H1 (cell line): ENCODE data around the gene CLBA1. TPM values are rescaled to one million over a fixed set of nuclear protein-coding genes. Genes with fewer than 3 reads are reported as not detected.

ENCODE experiments used
- CTCF ChIA-PET: fragments of 300-600 bp; sonication (Branson Sonifier 250); formaldehyde crosslinking; loops from one replicate; lab custom pipeline; 2021; ENCODE audit not compliant: partially characterized antibody; lab: Charles Lee
- POLR2A ChIA-PET: fragments of 300-600 bp; sonication (Branson Sonifier 250); formaldehyde crosslinking; loops from one replicate; lab custom pipeline; 2021; ENCODE audit warnings: inconsistent platforms; ENCODE audit not compliant: partially characterized antibody; lab: Charles Lee
- DNase-seq, 2 experiments: peaks; one replicate each; pipeline versions ENCODE4 v3.0.0 to v3.0.0-alpha.2; 2010 to 2022; ENCODE audit warnings: low spot score in 2 of 2, low read depth in 1 of 2, mixed read lengths in 1 of 2
- FAIRE-seq: peaks from 2 replicates; lab custom pipeline; 2011; peaks lifted over from hg19 to GRCh38; lab: Jason Lieb, UNC
- H2AFZ ChIP-seq: 2 replicates; pipeline ENCODE4 v1.8.1; 2012; ENCODE audit warnings: low read length, inconsistent platforms
- H2AK5ac ChIP-seq: 2 replicates; pipeline ENCODE4 v1.6.1; 2013; ENCODE audit warnings: low read depth, low read length
- H2BK120ac ChIP-seq: replicated peaks from 2 replicates; pipeline ENCODE3; 2013; ENCODE audit warnings: low read depth, low read length, inconsistent platforms
- H2BK12ac ChIP-seq: 2 replicates; pipeline ENCODE4 v1.6.1; 2013; ENCODE audit warnings: low read depth, low read length
- H2BK15ac ChIP-seq: 2 replicates; pipeline ENCODE4 v1.6.1; 2013; ENCODE audit warnings: low read length
- H2BK20ac ChIP-seq: 2 replicates; pipeline ENCODE4 v1.6.1; 2013; ENCODE audit warnings: low read length
- H2BK5ac ChIP-seq: 2 replicates; pipeline ENCODE4 v1.6.1; 2013; ENCODE audit warnings: low read depth, low read length
- H3K14ac ChIP-seq: 2 replicates; pipeline ENCODE4 v1.6.1; 2013; ENCODE audit warnings: inconsistent platforms; ENCODE audit not compliant: insufficient read length
- H3K18ac ChIP-seq: 2 replicates; pipeline ENCODE4 v1.6.1; 2013; ENCODE audit warnings: low read length; ENCODE audit errors: extremely low read depth
- H3K23ac ChIP-seq: 2 replicates; pipeline ENCODE4 v1.6.1; 2013; ENCODE audit warnings: inconsistent platforms; ENCODE audit not compliant: insufficient read length
- H3K23me2 ChIP-seq: 2 replicates; pipeline ENCODE4 v1.6.1; 2013; ENCODE audit warnings: low read depth, low read length
- H3K27ac ChIP-seq: 2 replicates; pipeline ENCODE4 v1.6.1; 2011; ENCODE audit warnings: low read depth, low read length, inconsistent platforms
- H3K27me3 ChIP-seq, 4 experiments: replicated peaks in 1 of 4; 1 replicate in 1 of 4; 2 replicates in 3 of 4; pipeline versions ENCODE4 v1.6.1 to v1.8.1; 2011 to 2013; ENCODE audit warnings: low read length in 3 of 4, mild to moderate bottlenecking in 3 of 4, inconsistent platforms in 2 of 4, mixed read lengths in 2 of 4, moderate library complexity in 1 of 4; ENCODE audit not compliant: control insufficient read depth in 3 of 4, insufficient read depth in 3 of 4; ENCODE audit errors: extremely low read depth in 1 of 4
- H3K36me3 ChIP-seq, 4 experiments: 2 replicates each; pipeline versions ENCODE4 v1.6.1 to v1.8.1; 2011 to 2013; ENCODE audit warnings: mild to moderate bottlenecking in 4 of 4, low read length in 3 of 4, moderate library complexity in 2 of 4, control low read depth in 1 of 4, inconsistent platforms in 1 of 4; ENCODE audit not compliant: insufficient read depth in 4 of 4, control insufficient read depth in 2 of 4
- H3K4ac ChIP-seq: replicated peaks from 2 replicates; pipeline ENCODE3; 2013; ENCODE audit warnings: low read length, low read depth, mixed read lengths, inconsistent platforms; ENCODE audit not compliant: insufficient read length
- H3K4me1 ChIP-seq, 4 experiments: replicated peaks in 1 of 4; 1 replicate in 1 of 4; 2 replicates in 3 of 4; pipeline versions ENCODE4 v1.6.1 to v1.8.1; 2011 to 2013; ENCODE audit warnings: low read length in 3 of 4, inconsistent platforms in 2 of 4, mixed read lengths in 1 of 4; ENCODE audit not compliant: insufficient read depth in 4 of 4, control insufficient read depth in 3 of 4
- H3K4me2 ChIP-seq, 2 experiments: 2 replicates each; pipeline versions ENCODE4 v1.6.1 to v1.8.1; 2011 to 2013; ENCODE audit warnings: low read depth in 2 of 2, low read length in 2 of 2, control low read depth in 1 of 2, inconsistent platforms in 1 of 2, mild to moderate bottlenecking in 1 of 2; ENCODE audit not compliant: insufficient read depth in 1 of 2
- H3K4me3 ChIP-seq, 4 experiments: fragments of 200-600, 300-600 bp in 1 of 4; sonication (generic), shearing (Covaris generic), sonication (Bioruptor Twin) in 1 of 4; 2 replicates each; pipeline versions ENCODE4 v1.5.1 to v1.8.1; 2011 to 2016; ENCODE audit warnings: low read length in 4 of 4, low read depth in 3 of 4, control low read depth in 2 of 4, inconsistent platforms in 2 of 4, mild to moderate bottlenecking in 2 of 4, mixed read lengths in 1 of 4, moderate library complexity in 1 of 4; ENCODE audit not compliant: insufficient read depth in 2 of 4; ENCODE audit errors: extremely low read depth in 1 of 4
- H3K56ac ChIP-seq: replicated peaks from 2 replicates; pipeline ENCODE3; 2013; ENCODE audit warnings: low read depth, mild to moderate bottlenecking, mixed read lengths, low read length, inconsistent platforms; ENCODE audit not compliant: insufficient read length
- H3K79me1 ChIP-seq: 2 replicates; pipeline ENCODE4 v1.6.1; 2013; ENCODE audit warnings: low read depth, low read length, control low read depth
- H3K79me2 ChIP-seq, 2 experiments: 2 replicates each; pipeline versions ENCODE4 v1.6.1 to v1.8.1; 2012 to 2013; ENCODE audit warnings: low read length in 2 of 2, mild to moderate bottlenecking in 2 of 2, inconsistent platforms in 1 of 2; ENCODE audit not compliant: insufficient read depth in 2 of 2, control insufficient read depth in 1 of 2
- H3K9ac ChIP-seq, 4 experiments: replicated peaks in 1 of 4; 1 replicate in 1 of 4; 2 replicates in 3 of 4; pipeline versions ENCODE4 v1.6.1 to v1.8.1; 2011 to 2013; ENCODE audit warnings: low read depth in 3 of 4, low read length in 3 of 4, control low read depth in 2 of 4, mild to moderate bottlenecking in 2 of 4, moderate library complexity in 2 of 4, inconsistent platforms in 1 of 4; ENCODE audit errors: extremely low read depth in 1 of 4
- H3K9me3 ChIP-seq, 2 experiments: 2 replicates each; pipeline versions ENCODE4 v1.6.1 to v1.8.1; 2012 to 2013; ENCODE audit warnings: mild to moderate bottlenecking in 2 of 2, moderate library complexity in 2 of 2, control low read depth in 1 of 2, inconsistent platforms in 1 of 2, low read depth in 1 of 2, low read length in 1 of 2, mixed read lengths in 1 of 2; ENCODE audit not compliant: insufficient read depth in 2 of 2
- H4K20me1 ChIP-seq, 2 experiments: replicated peaks in 1 of 2; 2 replicates each; pipeline versions ENCODE3 to v1.8.1; 2011 to 2013; ENCODE audit warnings: inconsistent platforms in 2 of 2, low read length in 2 of 2, mild to moderate bottlenecking in 1 of 2; ENCODE audit not compliant: insufficient read depth in 2 of 2, control insufficient read depth in 1 of 2
- H4K5ac ChIP-seq: 2 replicates; pipeline ENCODE4 v1.6.1; 2013; ENCODE audit warnings: low read length, low read depth, mixed read lengths, inconsistent platforms; ENCODE audit not compliant: insufficient read length
- H4K8ac ChIP-seq: 2 replicates; pipeline ENCODE4 v1.8.0; 2013; ENCODE audit warnings: mild to moderate bottlenecking, moderate library complexity, low read length, inconsistent platforms; ENCODE audit not compliant: insufficient read depth; ENCODE audit errors: extremely low read depth
- H4K91ac ChIP-seq: replicated peaks from 2 replicates; pipeline ENCODE3; 2013; ENCODE audit warnings: low read length, mixed read lengths, inconsistent platforms; ENCODE audit not compliant: insufficient read length
- ASH2L ChIP-seq: fragments of 200-600, 300-600 bp; sonication (generic); IDR thresholded peaks from one replicate; pipeline ENCODE4 v1.7.1; 2017; ENCODE audit warnings: low read length
- CBX8 ChIP-seq: fragments of 300-800, 300-1000 bp; sonication (generic); IDR thresholded peaks from 2 replicates; pipeline ENCODE4 v1.7.1; 2016; ENCODE audit warnings: low read depth, low read length, borderline replicate concordance
- CTBP2 ChIP-seq: IDR thresholded peaks from 2 replicates; pipeline ENCODE4 v1.7.0; 2011; ENCODE audit warnings: borderline replicate concordance, mild to moderate bottlenecking, moderate library complexity, mixed read lengths, low read length; ENCODE audit not compliant: insufficient read depth, insufficient read length
- GABPA ChIP-seq: IDR thresholded peaks from 2 replicates; pipeline ENCODE4 v1.6.1; 2011; ENCODE audit warnings: mild to moderate bottlenecking, low read length, moderate library complexity, borderline replicate concordance; ENCODE audit not compliant: insufficient read depth
- NANOG ChIP-seq: IDR thresholded peaks from 2 replicates; pipeline ENCODE4 v1.6.1; 2011; ENCODE audit warnings: low read length, low read depth, mild to moderate bottlenecking, inconsistent platforms; ENCODE audit not compliant: insufficient read depth, poor library complexity, severe bottlenecking
- POLR2A ChIP-seq, 2 experiments: IDR thresholded peaks; 1 replicate in 1 of 2; 2 replicates in 1 of 2; pipeline ENCODE4 v1.6.1; 2011; ENCODE audit warnings: low read depth in 2 of 2, low read length in 2 of 2, mild to moderate bottlenecking in 2 of 2; ENCODE audit errors: control extremely low read depth in 1 of 2
- RXRA ChIP-seq: IDR thresholded peaks from 2 replicates; pipeline ENCODE4 v1.6.1; 2011; ENCODE audit warnings: low read depth, mild to moderate bottlenecking, low read length, moderate library complexity; ENCODE audit not compliant: insufficient read depth
- TEAD4 ChIP-seq: IDR thresholded peaks from 2 replicates; pipeline ENCODE4 v1.6.1; 2012; ENCODE audit warnings: low read depth, low read length, inconsistent platforms, mixed read lengths
- USF2 ChIP-seq: IDR thresholded peaks from 2 replicates; pipeline ENCODE4 v1.6.1; 2011; ENCODE audit warnings: low read length, improper control_type of control experiment
- WGBS, 2 experiments: shearing (Covaris generic) in 1 of 2; methylation state at CpG; one replicate each; pipeline versions ENCODE4 v1.1.6 to v1.1.7; 2013 to 2015; ENCODE audit warnings: low lambda C conversion rate in 2 of 2, mixed read lengths in 2 of 2, inconsistent platforms in 1 of 2, low coverage in 1 of 2, missing lambda C conversion rate in 1 of 2; ENCODE audit not compliant: insufficient replicate concordance in 2 of 2, insufficient coverage in 1 of 2, insufficient read length in 1 of 2; ENCODE audit errors: extremely low coverage in 1 of 2, missing lambda C conversion rate in 1 of 2; 5-methylcytosine and 5-hydroxymethylcytosine counted together
- polyA plus RNA-seq, 7 experiments: library from polyadenylated mRNA; depleted of rRNA in 3 of 7; stranded (reverse) in 5 of 7; unstranded in 2 of 7; fragments of >200 nt in 5 of 7; fragments of 200-250 nt in 2 of 7; gene quantifications; 1 replicate in 5 of 7; 2 replicates in 1 of 7; 4 replicates in 1 of 7; pipeline versions ENCODE4 v1.2.1 to v1.2.3, GENCODE V29; 2011 to 2013; ENCODE audit warnings: missing spikeins in 2 of 7, mixed read lengths in 2 of 7
- total RNA-seq: library from RNA; stranded (reverse); fragmentation: NEBNext Ultra II Directional; extraction: Animal tissue kit (Norgen Biotek cat#: 25700); gene quantifications from 2 replicates; pipeline ENCODE4 v1.2.1, GENCODE V29; 2021
- TF ChIP-seq, protein P1 (sequence below): IDR thresholded peaks from 2 replicates; pipeline ENCODE4 v1.6.1; 2011; ENCODE audit warnings: low read depth, mild to moderate bottlenecking, low read length; ENCODE audit not compliant: insufficient read depth

The CLBA1 gene
- total and polyA plus RNA-seq, 2 of the 8 experiments (the other 6 are each of a cell fraction or from before 2014, with no cell fraction given): 1.6 to 2.4 TPM

GRCh38 chr14:104956290-104956890 is 29.2 kb upstream of the CLBA1 start:
- no peaks in the 10 kb centered on the region for H3K36me3 ChIP-seq
- no peak overlapping the region for H4K5ac ChIP-seq
- DNase-seq: no peak
- H3K4me3 ChIP-seq: no peak overlapping the region
- H2AFZ ChIP-seq: no peak overlapping the region
- H3K23ac ChIP-seq: no peak overlapping the region
- H3K14ac ChIP-seq: no peak overlapping the region
- no peak for FAIRE-seq
- no peak overlapping the region for H3K4ac ChIP-seq
- no peaks in the 10 kb centered on the region for H3K4me1 ChIP-seq
- H4K20me1 ChIP-seq: no peaks in the 10 kb centered on the region
- H2BK120ac ChIP-seq: no peak overlapping the region
- TF ChIP-seq CBX8: no peak
- no peak for TF ChIP-seq GABPA
- TF ChIP-seq USF2: no peak
- no peak for TF ChIP-seq RXRA
- TF ChIP-seq NANOG: no peak
- no peak for TF ChIP-seq ASH2L
- TF ChIP-seq POLR2A (IDR thresholded peaks at IDR 0.05; ENCODE audit: control extremely low read depth in 1 of 2, low read depth in 2 of 2, low read length in 2 of 2): no peak
- TF ChIP-seq, protein P1, sequence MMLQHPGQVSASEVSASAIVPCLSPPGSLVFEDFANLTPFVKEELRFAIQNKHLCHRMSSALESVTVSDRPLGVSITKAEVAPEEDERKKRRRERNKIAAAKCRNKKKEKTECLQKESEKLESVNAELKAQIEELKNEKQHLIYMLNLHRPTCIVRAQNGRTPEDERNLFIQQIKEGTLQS: no peak
- TF ChIP-seq CTBP2: no peak
- TF ChIP-seq TEAD4: no peak
- H2BK20ac ChIP-seq: no peak overlapping the region
- H3K18ac ChIP-seq: no peak overlapping the region
- H2BK12ac ChIP-seq: no peak overlapping the region
- H3K9me3 ChIP-seq: peaks cover 0 to 10% of the 10 kb centered on the region in 2 experiments; a peak in 1 of 4 replicates
- no peak overlapping the region for H3K27ac ChIP-seq
- H3K79me2 ChIP-seq: no peaks in the 10 kb centered on the region
- 91% methylated on average over 13 of the region's 14 CpGs; no CpG with 5 or more reads in 1 of the 2 experiments for WGBS, 2 experiments
- H2AK5ac ChIP-seq: no peak overlapping the region
- no peak overlapping the region for H2BK15ac ChIP-seq
- no peak overlapping the region for H2BK5ac ChIP-seq
- no peak overlapping the region for H3K4me2 ChIP-seq
- H3K23me2 ChIP-seq: no peaks in the 10 kb centered on the region
- ChIA-PET CTCF (interaction anchor here (0.6 to 1.4 kb wide), 5 partner anchors 10 to 1922 kb away, joined by 3 to 6 read pairs (median 3); no protein-coding TSS in a partner anchor), POLR2A (no interaction called here)
- H3K27me3 ChIP-seq: no peaks in the 10 kb centered on the region
- no peak overlapping the region for H3K56ac ChIP-seq
- no peak overlapping the region for H3K9ac ChIP-seq
- no peak overlapping the region for H4K91ac ChIP-seq
- H4K8ac ChIP-seq: no peak overlapping the region
- no peaks in the 10 kb centered on the region for H3K79me1 ChIP-seq
